ENCODE measurements around the gene UBE2D2. TPM values are rescaled to one million over a fixed set of nuclear protein-coding genes. Genes with fewer than 3 reads are reported as not detected.

UBE2D2 gene
- total RNA-seq, 1 donor from 2014 or later = 71.1 TPM

DNA sequence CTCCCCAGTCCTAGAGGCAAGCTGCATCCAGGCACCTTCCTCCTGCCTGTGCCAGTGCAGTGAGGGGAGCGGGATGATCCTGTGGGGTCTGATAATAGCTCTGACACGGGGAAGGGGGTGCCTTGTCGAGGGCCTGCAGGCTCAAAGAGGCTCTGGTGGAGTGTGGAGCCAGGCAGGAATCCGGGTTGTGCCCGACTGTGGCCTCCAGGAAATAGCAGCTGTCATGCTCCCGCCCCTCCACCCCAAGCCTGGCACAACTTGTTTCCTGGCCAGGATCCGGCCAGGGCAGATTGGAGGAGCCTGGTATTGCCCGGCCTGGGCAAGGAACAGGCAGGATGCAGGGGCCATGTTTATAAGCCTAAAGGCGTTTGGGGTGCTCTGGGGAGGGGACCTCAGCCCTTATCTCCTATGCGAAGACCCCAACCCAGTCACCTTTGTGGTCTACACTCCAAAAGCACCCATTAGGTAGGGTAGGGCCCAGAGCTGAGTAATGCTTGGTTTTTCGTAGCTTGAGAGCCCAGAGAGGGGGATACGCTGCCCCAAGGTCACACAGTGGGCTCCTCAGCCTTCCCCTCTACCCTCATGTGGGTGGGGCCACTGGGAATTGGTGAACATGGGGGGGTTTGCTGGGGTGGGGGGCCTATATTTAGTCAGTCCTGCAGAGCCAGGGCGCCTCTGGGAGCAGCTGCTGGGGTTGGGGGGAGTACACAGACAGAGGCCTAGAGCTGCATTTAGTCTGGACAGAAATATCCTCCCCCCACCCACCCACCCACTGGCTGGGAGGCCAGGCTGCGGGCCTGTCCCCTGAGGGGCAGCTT lies 99.2 kb downstream of the UBE2D2 start:
- no peak for DNase-seq (ENCODE audit: low read depth, low spot score)

DNA sequence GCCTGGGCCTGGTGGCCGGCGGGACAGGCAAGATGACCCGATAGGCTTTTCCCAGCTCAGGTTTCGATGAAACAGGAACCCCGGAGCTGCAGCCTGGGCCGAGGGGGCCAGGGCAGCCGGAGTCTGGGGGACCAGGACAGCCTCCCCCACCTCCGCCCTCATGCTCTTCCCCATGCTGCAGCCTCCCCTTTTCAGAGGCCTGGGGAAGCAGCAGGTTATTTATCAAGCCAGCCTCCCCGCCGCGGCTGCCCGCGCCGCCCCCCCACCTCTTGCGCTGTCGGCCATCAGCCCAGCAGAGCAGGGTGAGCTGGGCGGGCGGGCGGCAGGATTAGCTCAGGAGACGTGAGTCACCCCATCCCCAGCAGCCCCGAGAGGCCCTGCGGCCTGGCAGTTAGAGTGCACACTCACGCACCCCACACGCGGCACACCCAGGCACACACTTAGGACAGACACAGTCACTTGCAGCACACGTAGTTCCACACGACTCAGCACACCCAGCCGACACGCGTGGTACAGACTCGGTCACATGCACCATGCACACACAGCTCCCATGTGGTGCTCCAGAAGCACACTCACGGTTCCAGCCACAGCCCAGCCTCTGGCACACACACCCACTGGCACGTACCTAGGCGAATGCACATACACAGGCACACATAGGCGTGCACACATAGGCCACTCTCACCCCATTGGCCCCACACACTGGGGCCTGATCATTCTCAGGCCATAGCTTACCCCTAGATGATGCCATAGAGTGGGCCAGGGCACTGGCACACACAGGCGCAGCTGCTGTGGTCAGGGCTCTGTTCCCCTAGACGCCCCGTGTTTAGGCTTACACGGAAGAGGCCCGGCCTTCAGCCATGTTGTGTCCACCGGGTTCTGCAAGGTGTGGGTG lies 100.0 kb downstream of the UBE2D2 start:
- DNase-seq (ENCODE audit: low read depth, low spot score) = peak; percentile 66

GRCh38 chr5:139662617-139663016 lies 101.5 kb downstream of the UBE2D2 start:
- DNase-seq (ENCODE audit: low read depth, low spot score) = no peak

DNA sequence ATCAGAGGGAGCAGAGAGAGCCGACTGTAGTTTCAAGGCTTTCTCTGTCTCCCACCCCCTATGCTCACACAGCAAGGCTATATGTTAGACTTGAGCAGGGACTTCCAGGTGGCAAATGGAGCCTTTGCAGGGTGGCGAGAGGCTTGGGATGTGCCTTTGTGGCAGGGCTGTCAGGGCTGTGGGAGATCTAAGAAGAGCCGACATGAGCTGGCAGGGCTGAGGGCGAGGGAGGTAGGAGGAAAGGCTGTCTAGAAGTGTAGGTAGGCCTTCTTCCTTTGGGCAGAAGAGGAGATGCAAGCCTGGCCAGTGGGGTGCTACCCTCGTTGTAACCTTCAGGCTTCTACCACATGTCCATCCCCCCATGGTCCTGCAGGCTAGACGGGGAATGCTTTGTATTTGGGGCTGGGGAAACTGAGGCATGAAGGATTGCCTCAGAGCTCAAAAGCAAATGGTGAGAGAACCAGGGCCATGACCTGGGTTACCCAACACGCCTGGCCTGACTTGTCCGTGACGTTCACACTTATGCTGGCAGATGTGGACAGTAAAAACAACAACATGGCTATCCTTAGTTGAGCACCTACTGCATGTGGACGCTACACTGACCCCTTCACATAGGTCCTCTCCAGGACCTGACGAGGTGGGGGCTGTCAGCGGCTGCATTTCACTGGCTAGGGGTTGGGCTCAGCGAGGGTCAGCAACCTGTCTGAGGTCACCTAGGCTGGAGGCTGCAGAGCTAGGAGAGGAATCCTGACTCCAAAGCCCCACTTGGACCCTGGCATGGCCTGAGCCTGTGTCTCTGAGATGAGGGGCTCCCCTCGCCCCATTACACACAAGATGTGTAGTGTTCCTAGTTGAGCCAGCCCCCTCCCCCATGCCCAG lies 102.3 kb downstream of the UBE2D2 start:
- no peak for DNase-seq (ENCODE audit: low read depth, low spot score)

DNA sequence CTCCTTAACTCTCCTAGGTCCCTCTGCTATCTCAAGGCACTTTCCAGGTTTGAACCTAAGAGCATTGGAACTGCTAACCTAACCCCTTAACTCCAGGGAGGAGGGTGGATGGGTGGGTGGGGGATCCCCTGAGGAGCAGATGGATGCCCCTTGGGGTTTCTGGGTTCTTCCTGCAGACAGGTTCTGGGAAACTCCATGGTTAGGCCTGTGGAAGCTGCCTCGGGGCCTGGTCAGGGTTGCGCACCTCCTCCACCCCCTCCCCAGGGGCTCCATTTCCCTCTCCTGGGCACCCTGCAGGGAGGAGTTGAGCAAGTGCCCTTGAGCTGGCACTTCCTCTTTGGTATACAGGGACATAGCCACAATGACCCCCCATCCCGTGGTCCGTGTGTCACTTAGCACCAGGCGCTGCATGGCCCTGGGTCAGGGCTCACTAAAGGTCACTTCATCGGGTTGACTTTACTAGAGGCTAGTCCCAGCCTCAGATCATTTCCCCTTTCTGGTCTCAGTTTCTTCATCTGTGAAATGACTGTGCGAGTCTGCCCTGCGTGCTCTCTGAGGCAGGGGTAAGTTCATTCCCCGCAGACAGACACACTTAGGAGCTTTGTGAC lies 103.1 kb downstream of the UBE2D2 start:
- DNase-seq (ENCODE audit: low read depth, low spot score) = no peak

DNA sequence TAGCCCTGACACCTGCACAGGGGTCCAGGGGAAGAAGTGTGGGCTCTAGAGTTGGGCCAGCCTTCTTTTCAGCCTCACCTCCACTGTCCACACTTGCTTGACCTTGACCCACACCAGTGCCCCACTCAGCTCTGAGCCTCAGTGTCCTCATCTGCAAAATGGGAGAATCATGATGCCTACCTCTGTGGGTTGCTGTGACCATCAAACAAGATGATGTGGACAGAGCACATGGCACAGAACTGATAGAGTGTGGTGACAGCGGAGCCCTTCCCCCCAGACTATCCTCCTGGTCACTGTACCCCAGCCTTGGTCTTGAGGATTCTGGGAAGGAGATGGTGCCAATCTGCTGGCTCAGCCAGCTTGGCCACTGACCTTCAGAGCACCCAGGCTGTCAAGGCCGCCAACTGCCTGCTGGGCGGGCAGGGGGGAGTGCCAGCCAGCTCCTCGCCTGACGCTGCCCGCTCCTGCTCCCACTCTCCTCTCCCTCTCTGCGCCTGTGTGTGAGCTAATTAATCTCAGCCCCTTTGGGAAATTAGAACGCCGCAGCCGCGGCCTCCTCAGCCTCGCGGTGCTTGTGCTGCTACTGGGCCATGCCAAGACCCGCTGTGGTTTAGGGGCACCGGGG lies 103.7 kb downstream of the UBE2D2 start:
- DNase-seq (ENCODE audit: low read depth, low spot score) = no peak

DNA sequence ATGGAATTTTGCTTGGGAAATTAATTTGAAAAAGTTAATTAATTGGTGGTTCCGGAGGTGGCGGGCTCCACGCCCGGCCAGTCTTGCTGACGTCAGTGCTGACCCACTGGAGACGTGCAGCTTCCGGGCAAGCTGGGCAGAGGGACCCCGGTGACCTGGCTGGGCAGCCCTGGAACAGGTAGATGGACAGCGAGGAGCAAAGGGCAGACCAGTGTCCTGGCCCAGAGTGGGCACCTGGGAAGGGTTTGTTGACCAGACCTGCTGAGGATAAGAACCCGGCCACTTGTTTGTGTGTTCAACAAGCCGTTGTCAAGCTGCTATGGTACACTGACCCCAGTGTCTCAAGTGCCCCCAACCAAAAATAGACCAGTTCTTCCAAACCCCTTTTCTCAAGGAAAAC lies 104.5 kb downstream of the UBE2D2 start:
- DNase-seq (ENCODE audit: low read depth, low spot score) = no peak

DNA sequence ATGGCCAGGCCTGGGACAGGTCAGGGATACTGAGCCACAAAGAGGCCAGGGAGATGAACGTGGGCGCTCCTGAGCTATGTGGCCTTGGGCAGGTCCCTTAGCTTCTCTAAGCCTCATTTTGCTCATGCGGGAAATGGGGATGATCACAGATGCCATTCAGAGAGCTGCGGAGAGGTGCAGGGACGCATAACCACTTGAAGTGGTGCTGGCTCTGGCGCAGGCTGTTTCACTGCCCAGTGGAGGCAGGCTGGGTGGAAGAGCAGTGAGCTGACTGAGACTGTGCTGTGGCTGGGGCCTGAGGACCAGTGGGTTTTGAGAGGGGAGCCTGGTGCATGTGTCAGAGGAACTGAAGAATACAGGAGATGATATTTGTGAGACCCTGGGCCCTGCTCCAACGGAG lies 105.4 kb downstream of the UBE2D2 start:
- no peak for DNase-seq (ENCODE audit: low read depth, low spot score)

DNA sequence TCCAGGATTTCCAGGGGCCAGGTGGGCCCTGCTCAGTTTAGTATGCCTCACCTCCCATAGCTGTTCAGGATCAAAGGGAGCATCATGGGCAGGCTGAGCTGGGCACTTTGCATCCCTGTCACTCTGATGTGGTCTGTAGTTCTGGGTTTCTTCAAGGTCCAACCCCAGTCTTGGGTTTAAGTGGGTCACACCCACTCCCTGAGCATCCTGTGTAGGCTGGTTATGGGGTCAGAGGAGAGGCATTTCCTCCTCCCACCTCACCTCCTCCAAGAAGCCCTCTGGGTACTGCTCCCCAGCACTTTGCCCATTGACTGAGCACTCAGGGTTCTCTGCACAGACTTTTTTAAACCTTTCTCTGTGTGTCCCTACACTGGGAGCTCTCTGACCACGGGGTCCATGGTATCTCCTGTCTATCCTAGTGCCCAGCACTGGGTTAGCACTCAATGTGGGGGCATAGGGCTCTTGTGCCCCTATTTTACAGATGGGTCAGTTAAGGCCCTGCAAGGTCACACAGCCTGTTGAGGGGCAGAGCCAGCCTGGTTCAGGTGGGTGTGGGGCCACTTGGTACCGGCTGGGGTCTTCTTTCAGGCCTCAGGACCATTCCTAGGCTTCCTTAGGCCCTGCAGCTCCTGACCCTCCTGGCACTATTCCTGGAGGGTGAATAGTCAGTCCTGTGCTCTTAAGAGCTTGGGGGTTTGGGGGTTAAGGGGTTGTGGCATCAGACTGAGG lies 106.0 kb downstream of the UBE2D2 start:
- DNase-seq (ENCODE audit: low read depth, low spot score) = no peak

DNA sequence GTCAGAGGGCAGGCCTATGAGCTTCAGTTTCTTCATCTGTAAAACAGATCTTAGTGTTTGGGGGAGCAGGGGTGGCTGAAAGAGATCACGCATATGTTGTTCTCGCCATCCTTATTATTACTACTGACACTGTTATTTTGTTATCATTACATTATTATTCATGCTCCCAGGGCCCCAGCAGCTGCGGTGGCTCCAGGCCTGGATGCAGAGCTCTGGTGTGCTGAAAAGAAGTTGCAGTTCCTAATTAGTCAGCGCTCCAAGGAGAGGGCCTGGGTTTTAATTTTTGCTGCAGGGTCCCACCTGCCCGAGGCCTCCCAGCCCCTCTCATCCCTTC lies 106.6 kb downstream of the UBE2D2 start:
- DNase-seq (ENCODE audit: low read depth, low spot score) = no peak

- DNase-seq (ENCODE audit: low read depth, low spot score) = no peak
Measured at GRCh38 chr5:139668064-139668880, 107.1 kb downstream of the UBE2D2 start.

DNA sequence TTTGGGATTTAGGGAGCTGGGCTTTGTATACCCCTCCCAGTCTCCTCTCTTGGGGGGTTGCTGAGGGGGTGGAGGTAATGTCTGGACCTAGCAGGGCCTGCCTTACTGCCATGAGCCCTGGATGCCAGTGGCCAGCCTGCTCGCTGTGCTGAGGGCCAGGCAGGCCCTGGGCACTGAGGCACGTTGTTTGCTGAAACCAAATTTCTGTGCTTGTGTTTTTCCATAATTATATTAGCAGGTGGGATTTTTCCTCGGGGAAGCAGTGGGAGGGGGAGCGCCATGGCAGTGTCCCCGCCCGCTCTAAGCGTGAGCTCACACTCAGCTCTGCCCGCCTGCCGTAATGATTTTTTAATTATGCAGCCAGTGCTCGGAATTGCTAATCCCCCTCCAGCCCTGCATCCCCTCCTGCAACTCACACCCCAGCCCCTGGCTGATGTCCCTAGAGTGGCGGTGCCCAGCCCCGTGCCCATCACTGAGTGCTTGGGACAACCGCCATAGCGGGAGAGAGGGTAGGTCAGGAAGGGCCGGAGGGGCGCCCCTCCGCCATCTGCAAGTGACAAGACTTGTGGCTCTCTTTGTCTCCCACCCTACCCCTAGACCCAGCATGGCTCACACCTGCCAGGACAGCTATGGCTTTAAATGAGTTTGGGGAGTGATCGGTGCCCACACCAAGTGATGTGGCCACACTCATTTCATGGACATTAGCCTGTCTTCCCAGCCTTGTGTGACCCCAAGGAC lies 108.0 kb downstream of the UBE2D2 start:
- DNase-seq (ENCODE audit: low read depth, low spot score) = no peak

DNA sequence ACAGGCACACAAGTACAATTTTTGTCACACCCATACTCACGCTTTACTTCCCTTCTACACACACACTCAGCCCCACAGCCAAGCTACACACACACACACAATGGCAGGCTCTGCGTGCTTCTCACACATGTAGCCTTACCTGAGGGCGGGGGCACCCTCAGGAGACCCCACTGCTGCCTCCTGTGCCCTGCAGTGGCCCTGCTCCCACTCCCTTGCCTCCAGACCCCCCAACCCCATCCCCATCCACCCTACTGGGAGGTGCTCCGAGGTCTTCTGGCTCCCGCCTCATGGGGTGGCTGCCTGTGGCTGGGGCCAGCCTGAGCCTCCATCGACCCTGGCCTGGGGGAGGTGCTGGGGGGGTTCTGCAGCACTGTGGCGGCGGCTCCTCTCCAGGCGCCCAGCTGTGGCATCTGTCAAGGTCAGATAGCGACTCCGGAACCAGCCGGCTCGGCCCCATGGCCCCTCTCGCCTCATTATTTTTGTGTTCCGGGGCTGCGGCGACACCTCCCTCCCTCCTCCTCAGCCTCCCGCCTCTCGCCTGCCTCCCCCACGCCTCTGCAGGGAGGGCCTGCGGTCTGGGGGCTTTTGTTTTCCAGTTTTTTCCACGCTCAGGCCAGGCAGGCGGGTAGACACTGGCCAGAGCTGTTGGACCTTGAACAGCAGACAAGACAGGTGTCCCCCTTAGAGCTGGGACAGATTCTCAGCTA lies 108.7 kb downstream of the UBE2D2 start:
- DNase-seq (ENCODE audit: low read depth, low spot score) = no peak

GRCh38 chr5:139670369-139671095 lies 109.4 kb downstream of the UBE2D2 start:
- DNase-seq (ENCODE audit: low read depth, low spot score) = no peak

GRCh38 chr5:139671096-139671841 lies 110.1 kb downstream of the UBE2D2 start:
- no peak for DNase-seq (ENCODE audit: low read depth, low spot score)

- no peak for DNase-seq (ENCODE audit: low read depth, low spot score)
Measured at GRCh38 chr5:139675213-139675612, 114.1 kb downstream of the UBE2D2 start.

DNA sequence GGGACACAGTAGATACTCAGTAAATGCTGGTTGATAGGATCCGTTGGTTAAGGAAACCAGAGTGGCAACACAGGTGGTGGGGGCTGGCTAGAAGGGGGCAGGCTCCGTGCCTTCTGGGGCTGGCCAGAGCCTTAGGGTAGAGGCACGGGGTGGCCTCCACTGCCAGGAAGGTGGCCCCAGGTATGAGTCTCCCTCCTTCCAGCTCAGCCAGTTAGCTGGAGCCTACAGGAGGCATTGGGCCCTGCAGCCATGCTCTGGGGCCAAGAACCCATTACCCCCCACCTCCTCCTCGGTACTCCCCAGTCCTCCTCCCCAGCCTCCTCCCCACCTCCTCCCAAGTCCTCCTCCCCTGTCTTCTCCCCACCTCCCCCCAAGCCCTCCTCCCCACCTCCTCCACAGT lies 114.7 kb downstream of the UBE2D2 start:
- DNase-seq (ENCODE audit: low read depth, low spot score) = no peak

Data from pulmonary artery endothelial cell (primary cell).